Tibial nerve (tissue), 4 donors: ENCODE data around the gene MRPL44.

Experiments
- CTCF ChIP-seq, 5 experiments: fragments of 200-600 bp in 3 of 5; fragments of 450-650 bp in 2 of 5; sonication (generic) in 3 of 5; IDR thresholded peaks; one replicate each; pipeline ENCODE4 v1.5.1; 2016 to 2019; ENCODE audit warnings: antibody characterized with exemption in 5 of 5, mild to moderate bottlenecking in 3 of 5, moderate library complexity in 2 of 5
- EP300 ChIP-seq, 2 donors: sonication (generic); formaldehyde crosslinking; IDR thresholded peaks; one replicate each; pipeline ENCODE4 v1.6.1; 2017; ENCODE audit warnings: antibody characterized with exemption in 2 of 2, mild to moderate bottlenecking in 1 of 2
- POLR2A ChIP-seq, 2 donors: fragments of 450-650 bp; IDR thresholded peaks; one replicate each; pipeline ENCODE4 v1.6.1; 2017; ENCODE audit warnings: antibody characterized with exemption in 2 of 2, mild to moderate bottlenecking in 2 of 2, moderate library complexity in 2 of 2

- TF ChIP-seq EP300 (IDR thresholded peaks at IDR 0.05) = no peak
- no peak for TF ChIP-seq CTCF (IDR thresholded peaks at IDR 0.05)
- no peak for TF ChIP-seq POLR2A (IDR thresholded peaks at IDR 0.05)
Measured at GRCh38 chr2:223920109-223920508, 37.2 kb upstream of the MRPL44 start.
